HEK293 (cell line): ENCODE data around the gene PHF21A.

Experiments
- TF ChIP-seq, protein P1 (sequence below): fragments of 450-650 bp; formaldehyde crosslinking; IDR thresholded peaks from 2 replicates; pipeline ENCODE4 v1.5.1; 2016; ENCODE audit warnings: missing biosample characterization, missing genetic modification characterization
- TF ChIP-seq, protein P2 (sequence below): fragments of 450-650 bp; IDR thresholded peaks from 2 replicates; pipeline ENCODE4 v1.5.1; 2018; ENCODE audit warnings: missing biosample characterization, mild to moderate bottlenecking, missing genetic modification characterization
- TF ChIP-seq, protein P3 (sequence below): fragments of 450-650 bp; formaldehyde crosslinking; IDR thresholded peaks from 2 replicates; pipeline ENCODE4; 2016; ENCODE audit warnings: missing biosample characterization, missing genetic modification characterization

DNA sequence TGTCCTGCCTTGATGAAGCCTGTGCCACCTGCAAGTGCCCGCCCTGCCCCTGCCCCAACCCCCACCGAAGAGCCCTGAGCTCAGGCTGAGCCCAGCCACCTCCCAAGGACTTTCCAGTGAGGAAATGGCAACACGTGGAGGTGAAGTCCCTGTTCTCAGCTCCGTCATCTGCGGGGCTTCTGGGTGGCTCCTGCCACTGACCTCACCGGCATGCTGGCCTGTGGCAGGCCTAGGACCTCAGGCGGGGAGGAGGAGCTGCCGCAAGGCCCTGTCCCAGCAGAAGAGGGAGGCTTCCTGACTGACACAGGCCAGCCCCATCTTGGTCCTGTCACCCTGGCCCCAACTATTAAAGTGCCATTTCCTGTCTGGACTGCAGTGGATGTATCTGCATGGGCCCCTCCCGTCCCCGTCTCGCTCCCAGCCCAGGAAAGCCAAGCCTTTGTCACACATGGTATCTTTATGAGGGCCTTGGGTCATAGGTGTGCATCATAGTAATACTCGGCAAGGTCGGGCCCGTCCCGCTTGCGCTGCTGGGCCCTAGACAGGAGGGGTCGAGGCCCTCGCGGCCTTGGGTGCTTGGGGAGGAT is 215.1 kb downstream of the PHF21A start:
- TF ChIP-seq, protein P1, sequence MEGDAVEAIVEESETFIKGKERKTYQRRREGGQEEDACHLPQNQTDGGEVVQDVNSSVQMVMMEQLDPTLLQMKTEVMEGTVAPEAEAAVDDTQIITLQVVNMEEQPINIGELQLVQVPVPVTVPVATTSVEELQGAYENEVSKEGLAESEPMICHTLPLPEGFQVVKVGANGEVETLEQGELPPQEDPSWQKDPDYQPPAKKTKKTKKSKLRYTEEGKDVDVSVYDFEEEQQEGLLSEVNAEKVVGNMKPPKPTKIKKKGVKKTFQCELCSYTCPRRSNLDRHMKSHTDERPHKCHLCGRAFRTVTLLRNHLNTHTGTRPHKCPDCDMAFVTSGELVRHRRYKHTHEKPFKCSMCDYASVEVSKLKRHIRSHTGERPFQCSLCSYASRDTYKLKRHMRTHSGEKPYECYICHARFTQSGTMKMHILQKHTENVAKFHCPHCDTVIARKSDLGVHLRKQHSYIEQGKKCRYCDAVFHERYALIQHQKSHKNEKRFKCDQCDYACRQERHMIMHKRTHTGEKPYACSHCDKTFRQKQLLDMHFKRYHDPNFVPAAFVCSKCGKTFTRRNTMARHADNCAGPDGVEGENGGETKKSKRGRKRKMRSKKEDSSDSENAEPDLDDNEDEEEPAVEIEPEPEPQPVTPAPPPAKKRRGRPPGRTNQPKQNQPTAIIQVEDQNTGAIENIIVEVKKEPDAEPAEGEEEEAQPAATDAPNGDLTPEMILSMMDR (tag by site-specific recombination), result no peak
- TF ChIP-seq, protein P2, sequence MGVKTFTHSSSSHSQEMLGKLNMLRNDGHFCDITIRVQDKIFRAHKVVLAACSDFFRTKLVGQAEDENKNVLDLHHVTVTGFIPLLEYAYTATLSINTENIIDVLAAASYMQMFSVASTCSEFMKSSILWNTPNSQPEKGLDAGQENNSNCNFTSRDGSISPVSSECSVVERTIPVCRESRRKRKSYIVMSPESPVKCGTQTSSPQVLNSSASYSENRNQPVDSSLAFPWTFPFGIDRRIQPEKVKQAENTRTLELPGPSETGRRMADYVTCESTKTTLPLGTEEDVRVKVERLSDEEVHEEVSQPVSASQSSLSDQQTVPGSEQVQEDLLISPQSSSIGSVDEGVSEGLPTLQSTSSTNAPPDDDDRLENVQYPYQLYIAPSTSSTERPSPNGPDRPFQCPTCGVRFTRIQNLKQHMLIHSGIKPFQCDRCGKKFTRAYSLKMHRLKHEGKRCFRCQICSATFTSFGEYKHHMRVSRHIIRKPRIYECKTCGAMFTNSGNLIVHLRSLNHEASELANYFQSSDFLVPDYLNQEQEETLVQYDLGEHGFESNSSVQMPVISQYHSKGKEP, result no peak
- TF ChIP-seq, protein P3, sequence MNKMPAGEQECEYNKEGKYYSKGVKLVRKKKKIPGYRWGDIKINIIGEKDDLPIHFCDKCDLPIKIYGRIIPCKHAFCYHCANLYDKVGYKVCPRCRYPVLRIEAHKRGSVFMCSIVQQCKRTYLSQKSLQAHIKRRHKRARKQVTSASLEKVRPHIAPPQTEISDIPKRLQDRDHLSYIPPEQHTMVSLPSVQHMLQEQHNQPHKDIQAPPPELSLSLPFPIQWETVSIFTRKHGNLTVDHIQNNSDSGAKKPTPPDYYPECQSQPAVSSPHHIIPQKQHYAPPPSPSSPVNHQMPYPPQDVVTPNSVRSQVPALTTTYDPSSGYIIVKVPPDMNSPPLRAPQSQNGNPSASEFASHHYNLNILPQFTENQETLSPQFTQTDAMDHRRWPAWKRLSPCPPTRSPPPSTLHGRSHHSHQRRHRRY (tag by site-specific recombination), result no peak
